Activated CD4-positive, alpha-beta memory T cell treated with anti-CD3 and anti-CD28 coated beads, Interleukin-2, amount 10 ng/mL, durations not matched to agents 7 days and 5 days (primary cell): ENCODE measurements around the gene CTSC. TPM values are rescaled to one million over a fixed set of nuclear protein-coding genes. Genes with fewer than 3 reads are reported as not detected.
"Not testable (repeated sequence)": the region's sequence is repeated elsewhere in the genome, so short reads cannot be mapped to it uniquely, and the experiment has no call there.

Experiments used
- CTCF ChIA-PET: fragments of 350-600 bp; sonication (Branson Sonifier 250); formaldehyde crosslinking; loops from one replicate; lab custom pipeline; 2021; ENCODE audit warnings: antibody characterized with exemption, inconsistent platforms; lab: Charles Lee
- POLR2A ChIA-PET: fragments of 350-600 bp; sonication (Branson Sonifier 250); formaldehyde crosslinking; loops from one replicate; lab custom pipeline; 2021; ENCODE audit warnings: antibody characterized with exemption; lab: Charles Lee
- DNase-seq: peaks from one replicate; pipeline ENCODE4 v3.0.0-alpha.2; 2020
- H3K27ac Mint-ChIP-seq: one replicate; pipeline ENCODE4 v1.8.0; 2021; ENCODE audit warnings: mild to moderate bottlenecking, mixed read lengths
- H3K27me3 Mint-ChIP-seq: one replicate; pipeline ENCODE4 v1.8.0; 2021; ENCODE audit warnings: mixed read lengths
- H3K36me3 Mint-ChIP-seq: one replicate; pipeline ENCODE4 v1.8.0; 2021; ENCODE audit warnings: low read depth, mixed read lengths
- H3K4me1 Mint-ChIP-seq: one replicate; pipeline ENCODE4 v1.8.0; 2021; ENCODE audit warnings: mixed read lengths
- H3K4me3 Mint-ChIP-seq: one replicate; pipeline ENCODE4 v1.8.0; 2021; ENCODE audit warnings: mild to moderate bottlenecking, mixed read lengths
- H3K9me3 Mint-ChIP-seq: one replicate; pipeline ENCODE4 v1.8.0; 2021; ENCODE audit warnings: mixed read lengths
- total RNA-seq, 2 experiments: library from RNA; stranded (reverse); gene quantifications; one replicate each; pipeline ENCODE4 v1.2.3, GENCODE V29; 2021

Gene CTSC
- total RNA-seq, 2 experiments from 2014 or later: 321 to 323 TPM

- CTCF ChIA-PET: interaction anchor here (1.0 kb wide), 1 partner anchor 283 kb away, joined by 3 read pairs; no protein-coding TSS in a partner anchor
These were observed 78.1 kb downstream of the CTSC start for GRCh38 chr11:88259431-88259830.

GRCh38 chr11:88252208-88252607 lies 85.3 kb downstream of the CTSC start:
- POLR2A ChIA-PET: no interaction called here
- Mint-ChIP-seq H3K4me3 (no peak overlapping the region), H3K36me3 (peaks cover 8% of the 10 kb centered on the region), H3K9me3 (peaks cover 10% of the 10 kb centered on the region), H3K27ac (no peak overlapping the region), H3K4me1 (peaks cover 2% of the 10 kb centered on the region), H3K27me3 (no peaks in the 10 kb centered on the region)
- no peak for DNase-seq
- CTCF ChIA-PET: no interaction called here

More at GRCh38 chr11:88259431-88259830, 78.1 kb downstream of the CTSC start:
- Mint-ChIP-seq H3K4me3 (no peak overlapping the region), H3K27me3 (no peaks in the 10 kb centered on the region), H3K9me3 (peaks cover 44% of the 10 kb centered on the region), H3K27ac (no peak overlapping the region), H3K4me1 (peaks cover 2% of the 10 kb centered on the region), H3K36me3 (peaks cover 55% of the 10 kb centered on the region)
- POLR2A ChIA-PET: no interaction called here
- no peak for DNase-seq

- H3K27me3 Mint-ChIP-seq: no peaks in the 10 kb centered on the region
- peaks cover 8% of the 10 kb centered on the region for H3K36me3 Mint-ChIP-seq
- CTCF ChIA-PET: no interaction called here
- POLR2A ChIA-PET: no interaction called here
- no peak for DNase-seq
- peaks cover 7% of the 10 kb centered on the region for H3K9me3 Mint-ChIP-seq
- no peak overlapping the region for H3K4me3 Mint-ChIP-seq
- H3K4me1 Mint-ChIP-seq: peaks cover 2% of the 10 kb centered on the region
- no peak overlapping the region for H3K27ac Mint-ChIP-seq
These were observed 86.8 kb downstream of the CTSC start for GRCh38 chr11:88250566-88251242.

GRCh38 chr11:88249706-88250105 lies 87.8 kb downstream of the CTSC start:
- H3K27me3 Mint-ChIP-seq: no peaks in the 10 kb centered on the region
- DNase-seq: no peak
- H3K4me1 Mint-ChIP-seq: no peaks in the 10 kb centered on the region
- ChIA-PET CTCF (no interaction called here), POLR2A (no interaction called here)
- H3K4me3 Mint-ChIP-seq: no peak overlapping the region
- H3K27ac Mint-ChIP-seq: no peak overlapping the region
- H3K9me3 Mint-ChIP-seq: no peaks in the 10 kb centered on the region
- no peaks in the 10 kb centered on the region for H3K36me3 Mint-ChIP-seq

- CTCF ChIA-PET: no interaction called here
- H3K4me3 Mint-ChIP-seq: no peak overlapping the region
- no peak overlapping the region for H3K27ac Mint-ChIP-seq
These were observed 90.8 kb downstream of the CTSC start for GRCh38 chr11:88246696-88247095.

GRCh38 chr11:88245576-88245975 lies 92.0 kb downstream of the CTSC start:
- DNase-seq, H3K27me3 Mint-ChIP-seq, H3K36me3 Mint-ChIP-seq, POLR2A ChIA-PET, H3K9me3 Mint-ChIP-seq, H3K4me1 Mint-ChIP-seq, H3K27ac Mint-ChIP-seq, H3K4me3 Mint-ChIP-seq, CTCF ChIA-PET: not testable (repeated sequence)

More at GRCh38 chr11:88246696-88247095, 90.8 kb downstream of the CTSC start:
- peaks cover 6% of the 10 kb centered on the region for H3K36me3 Mint-ChIP-seq
- H3K9me3 Mint-ChIP-seq: peaks cover 3% of the 10 kb centered on the region
- no peaks in the 10 kb centered on the region for H3K27me3 Mint-ChIP-seq
- POLR2A ChIA-PET: interaction anchor here (0.7 kb wide), 1 partner anchor 1287 kb away, joined by 4 read pairs; no protein-coding TSS in a partner anchor
- no peak for DNase-seq
- no peaks in the 10 kb centered on the region for H3K4me1 Mint-ChIP-seq

Other genes with a start within 250 kb of the CTSC start
- 1 to 10 TPM; 1.2 to 1.5 TPM for gene RAB38, start 162.3 kb downstream of the CTSC start, total RNA-seq